Measurements from ENCODE around the gene RFC3.

The RFC3 gene

GRCh38 chr13:33862016-33862415 is 44.1 kb downstream of the RFC3 start:
- FAIRE-seq: no peak

DNA sequence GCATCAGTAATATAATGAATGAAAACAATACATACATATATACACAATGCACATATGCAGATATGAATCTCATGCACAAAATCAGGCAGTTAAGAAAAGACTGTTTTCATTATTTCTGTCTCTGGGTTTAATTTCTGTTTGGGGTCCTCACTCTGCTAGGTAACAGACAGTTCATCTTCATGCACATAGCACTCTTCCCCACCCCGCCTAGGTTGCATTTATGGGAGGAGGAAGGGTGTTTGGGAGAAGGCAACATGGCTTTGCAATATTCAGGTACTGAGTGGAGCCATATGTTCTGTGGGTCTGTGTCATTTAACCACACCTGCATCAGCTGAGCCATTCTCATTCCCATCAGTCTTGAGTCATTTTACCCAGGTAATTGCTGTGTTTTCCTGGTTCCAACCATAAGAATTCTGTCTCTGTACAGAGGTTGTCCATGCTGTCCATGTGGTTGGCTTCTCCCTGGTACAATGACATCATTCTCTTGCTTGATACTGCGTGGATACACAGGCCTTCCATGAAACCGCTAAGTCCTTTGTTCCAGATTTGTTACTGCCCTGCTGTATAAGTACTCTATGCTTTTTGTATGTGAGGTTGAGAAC is 45.3 kb downstream of the RFC3 start:
- peak; percentile 38 for FAIRE-seq
- TF ChIP-seq POLR2AphosphoS5 (IDR thresholded peaks at IDR 0.05; ENCODE audit: low read depth, low read length) (no peak), PAX5 (IDR thresholded peaks at IDR 0.05; ENCODE audit: insufficient read depth, low read length, severe bottlenecking) (no peak), SPI1 (IDR thresholded peaks at IDR 0.05; ENCODE audit: low read depth, low read length) (no peak), POLR2A (IDR thresholded peaks at IDR 0.05; ENCODE audit: low read depth, low read length) (no peak), TAF1 (IDR thresholded peaks at IDR 0.05; ENCODE audit: low read depth, low read length) (no peak), POU2F2 (IDR thresholded peaks at IDR 0.05; ENCODE audit: low read depth, low read length) (no peak)

More at GRCh38 chr13:33862016-33862415, 44.1 kb downstream of the RFC3 start:
- DNase-seq (ENCODE audit: insufficient read length, low spot score): no peak
- TF ChIP-seq SPI1 (IDR thresholded peaks at IDR 0.05; ENCODE audit: low read depth, low read length): no peak
- TF ChIP-seq POLR2AphosphoS5 (IDR thresholded peaks at IDR 0.05; ENCODE audit: low read depth, low read length): no peak
- TF ChIP-seq POU2F2 (IDR thresholded peaks at IDR 0.05; ENCODE audit: low read depth, low read length): no peak
- TF ChIP-seq PAX5 (IDR thresholded peaks at IDR 0.05; ENCODE audit: insufficient read depth, low read length, severe bottlenecking): no peak
- TF ChIP-seq POLR2A (IDR thresholded peaks at IDR 0.05; ENCODE audit: low read depth, low read length): no peak
- TF ChIP-seq TAF1 (IDR thresholded peaks at IDR 0.05; ENCODE audit: low read depth, low read length): no peak

DNA sequence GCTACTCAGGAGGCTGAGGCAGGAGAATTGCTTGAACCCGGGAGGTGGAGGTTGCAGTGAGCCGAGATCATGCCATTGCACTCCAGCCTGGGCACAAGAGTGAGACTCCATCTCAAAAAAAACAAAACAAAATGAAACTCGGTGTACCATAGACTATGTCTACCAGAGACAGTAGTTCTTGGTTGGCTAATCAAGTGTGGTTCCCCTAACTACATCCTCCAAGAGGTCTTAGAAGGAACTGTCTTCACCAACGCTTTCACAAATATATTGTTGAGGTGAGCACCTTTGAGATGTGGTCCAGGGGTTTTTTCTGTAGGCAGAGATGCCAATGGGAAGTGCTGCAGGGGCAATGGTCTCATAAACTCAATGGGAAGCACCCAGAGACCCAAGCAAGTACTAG is 48.0 kb downstream of the RFC3 start:
- FAIRE-seq (peak; percentile 66), DNase-seq (ENCODE audit: insufficient read length, low spot score) (peak; percentile 6)
- no peak for TF ChIP-seq POLR2A (IDR thresholded peaks at IDR 0.05; ENCODE audit: low read depth, low read length)
- TF ChIP-seq TAF1 (IDR thresholded peaks at IDR 0.05; ENCODE audit: low read depth, low read length): no peak
- peak; percentile 52 for TF ChIP-seq PAX5 (IDR thresholded peaks at IDR 0.05; ENCODE audit: insufficient read depth, low read length, severe bottlenecking)
- no peak for TF ChIP-seq POU2F2 (IDR thresholded peaks at IDR 0.05; ENCODE audit: low read depth, low read length)
- no peak for TF ChIP-seq POLR2AphosphoS5 (IDR thresholded peaks at IDR 0.05; ENCODE audit: low read depth, low read length)
- TF ChIP-seq SPI1 (IDR thresholded peaks at IDR 0.05; ENCODE audit: low read depth, low read length): no peak

More for the DNA sequence above, 45.3 kb downstream of the RFC3 start:
- no peak for DNase-seq (ENCODE audit: insufficient read length, low spot score)

DNA sequence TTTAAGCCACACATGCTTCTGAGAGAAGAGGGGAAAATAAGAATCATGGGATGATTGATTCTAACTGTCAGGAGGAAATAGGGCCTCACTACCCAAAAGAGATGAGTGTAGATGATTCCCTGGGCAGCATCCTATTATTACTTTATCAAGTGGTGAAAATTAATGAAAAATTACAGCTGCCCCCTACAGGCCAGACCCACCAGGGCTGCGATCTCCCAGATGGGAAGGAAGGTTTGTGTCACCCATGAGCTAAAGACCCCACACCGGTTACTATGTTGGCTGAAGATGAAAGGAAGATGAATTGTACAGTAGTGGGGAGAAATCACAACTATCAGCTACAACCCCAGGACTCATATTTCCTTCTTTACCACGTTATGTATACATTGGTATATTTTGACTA is 49.5 kb downstream of the RFC3 start:
- TF ChIP-seq PAX5 (IDR thresholded peaks at IDR 0.05; ENCODE audit: insufficient read depth, low read length, severe bottlenecking) (no peak), POLR2AphosphoS5 (IDR thresholded peaks at IDR 0.05; ENCODE audit: low read depth, low read length) (no peak)
- DNase-seq (ENCODE audit: insufficient read length, low spot score) (no peak), FAIRE-seq (no peak)

DNA sequence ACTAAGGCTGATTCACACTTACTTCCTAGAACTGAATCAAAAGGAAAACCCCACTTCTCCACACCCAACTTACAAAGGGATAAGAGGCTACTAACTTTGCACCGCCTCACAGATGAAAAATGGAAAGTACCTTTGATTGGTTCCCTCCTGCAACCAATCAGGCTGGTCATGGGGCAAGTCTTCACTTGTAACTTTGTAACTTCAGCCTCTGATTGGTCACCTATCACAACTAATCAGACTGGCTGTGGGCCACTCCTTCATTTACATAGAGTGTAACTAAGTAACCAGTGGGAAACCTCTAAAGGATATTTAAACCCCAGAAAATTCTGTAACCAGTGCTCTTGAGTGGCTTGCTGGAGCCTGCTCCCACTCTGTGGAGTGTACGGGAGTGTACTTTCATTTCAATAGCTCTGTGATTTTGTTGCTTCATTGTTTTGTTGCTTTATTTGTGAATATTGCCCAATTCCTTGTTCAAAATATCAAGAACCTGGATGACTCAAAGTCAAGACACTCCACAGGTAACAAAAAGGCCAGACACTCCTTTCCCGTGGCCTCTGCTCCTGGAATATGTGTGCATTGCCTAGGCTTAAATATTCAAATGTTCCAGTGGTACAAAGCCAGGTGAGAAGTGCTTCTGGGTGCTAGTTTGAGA is 50.5 kb downstream of the RFC3 start:
- no peak for TF ChIP-seq POLR2A (IDR thresholded peaks at IDR 0.05; ENCODE audit: low read depth, low read length)
- TF ChIP-seq PAX5 (IDR thresholded peaks at IDR 0.05; ENCODE audit: insufficient read depth, low read length, severe bottlenecking): no peak
- TF ChIP-seq TAF1 (IDR thresholded peaks at IDR 0.05; ENCODE audit: low read depth, low read length): no peak
- TF ChIP-seq SPI1 (IDR thresholded peaks at IDR 0.05; ENCODE audit: low read depth, low read length): no peak
- no peak for TF ChIP-seq POLR2AphosphoS5 (IDR thresholded peaks at IDR 0.05; ENCODE audit: low read depth, low read length)
- no peak for TF ChIP-seq POU2F2 (IDR thresholded peaks at IDR 0.05; ENCODE audit: low read depth, low read length)
- DNase-seq (ENCODE audit: insufficient read length, low spot score) (no peak), FAIRE-seq (no peak)

DNA sequence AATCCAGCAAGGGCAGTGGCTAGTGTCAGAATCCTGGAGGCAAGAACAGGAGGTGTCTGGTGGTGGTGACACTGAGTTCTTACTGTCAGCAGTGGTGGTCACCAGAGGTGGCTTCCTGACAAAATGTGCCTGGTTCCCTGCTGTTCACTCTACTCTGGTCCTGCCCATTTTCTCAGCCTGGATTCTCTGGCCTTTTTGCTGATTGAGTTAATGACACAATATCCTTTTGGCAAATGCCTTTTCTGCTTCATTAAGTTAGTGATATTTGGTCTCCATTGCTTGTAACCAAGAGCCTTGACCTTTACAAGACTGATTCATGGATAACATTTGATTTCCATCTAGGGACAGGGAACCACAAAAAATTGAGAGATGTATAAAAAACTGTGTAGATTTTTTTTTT is 51.1 kb downstream of the RFC3 start:
- DNase-seq (ENCODE audit: insufficient read length, low spot score) (no peak), FAIRE-seq (peak; percentile 43)
- TF ChIP-seq POU2F2 (IDR thresholded peaks at IDR 0.05; ENCODE audit: low read depth, low read length): no peak
- TF ChIP-seq PAX5 (IDR thresholded peaks at IDR 0.05; ENCODE audit: insufficient read depth, low read length, severe bottlenecking): no peak
- TF ChIP-seq POLR2A (IDR thresholded peaks at IDR 0.05; ENCODE audit: low read depth, low read length): no peak
- TF ChIP-seq SPI1 (IDR thresholded peaks at IDR 0.05; ENCODE audit: low read depth, low read length): no peak
- no peak for TF ChIP-seq TAF1 (IDR thresholded peaks at IDR 0.05; ENCODE audit: low read depth, low read length)
- TF ChIP-seq POLR2AphosphoS5 (IDR thresholded peaks at IDR 0.05; ENCODE audit: low read depth, low read length): no peak

- no peak for TF ChIP-seq PAX5 (IDR thresholded peaks at IDR 0.05; ENCODE audit: insufficient read depth, low read length, severe bottlenecking)
- no peak for TF ChIP-seq POU2F2 (IDR thresholded peaks at IDR 0.05; ENCODE audit: low read depth, low read length)
- TF ChIP-seq POLR2AphosphoS5 (IDR thresholded peaks at IDR 0.05; ENCODE audit: low read depth, low read length): no peak
- TF ChIP-seq SPI1 (IDR thresholded peaks at IDR 0.05; ENCODE audit: low read depth, low read length): no peak
- FAIRE-seq (no peak), DNase-seq (ENCODE audit: insufficient read length, low spot score) (no peak)
These were observed 52.2 kb downstream of the RFC3 start for GRCh38 chr13:33870046-33870668.

- DNase-seq (ENCODE audit: insufficient read length, low spot score) (no peak), FAIRE-seq (no peak)
- TF ChIP-seq PAX5 (IDR thresholded peaks at IDR 0.05; ENCODE audit: insufficient read depth, low read length, severe bottlenecking): no peak
- TF ChIP-seq TAF1 (IDR thresholded peaks at IDR 0.05; ENCODE audit: low read depth, low read length): no peak
- TF ChIP-seq POLR2A (IDR thresholded peaks at IDR 0.05; ENCODE audit: low read depth, low read length): no peak
- TF ChIP-seq SPI1 (IDR thresholded peaks at IDR 0.05; ENCODE audit: low read depth, low read length): no peak
- no peak for TF ChIP-seq POU2F2 (IDR thresholded peaks at IDR 0.05; ENCODE audit: low read depth, low read length)
- TF ChIP-seq POLR2AphosphoS5 (IDR thresholded peaks at IDR 0.05; ENCODE audit: low read depth, low read length): no peak
These were observed 53.5 kb downstream of the RFC3 start for GRCh38 chr13:33871207-33872004.

- no peak for FAIRE-seq
- no peak for DNase-seq (ENCODE audit: insufficient read length, low spot score)
- TF ChIP-seq POLR2A (IDR thresholded peaks at IDR 0.05; ENCODE audit: low read depth, low read length): no peak
- TF ChIP-seq POU2F2 (IDR thresholded peaks at IDR 0.05; ENCODE audit: low read depth, low read length): no peak
- TF ChIP-seq SPI1 (IDR thresholded peaks at IDR 0.05; ENCODE audit: low read depth, low read length): no peak
- no peak for TF ChIP-seq POLR2AphosphoS5 (IDR thresholded peaks at IDR 0.05; ENCODE audit: low read depth, low read length)
- no peak for TF ChIP-seq PAX5 (IDR thresholded peaks at IDR 0.05; ENCODE audit: insufficient read depth, low read length, severe bottlenecking)
These were observed 54.0 kb downstream of the RFC3 start for GRCh38 chr13:33872005-33872351.
